ENCODE measurements around the gene RFPL3.
"Not testable (repeated sequence)": the region's sequence is repeated elsewhere in the genome, so short reads cannot be mapped to it uniquely, and the experiment has no call there.

GRCh38 chr22:32351875-32352274 is 5.8 kb upstream of the RFPL3 start:
- TF ChIP-seq POLR2AphosphoS5 (IDR thresholded peaks at IDR 0.05; ENCODE audit: borderline replicate concordance, low read depth, low read length); EZH2 (IDR thresholded peaks at IDR 0.05); FOXP2 (optimal IDR thresholded peaks at IDR 0.05; ENCODE audit: control extremely low read depth, extremely low read length, insufficient read depth): not testable (repeated sequence)
